ENCODE results near the gene CBX5. TPM values are rescaled to one million over a fixed set of nuclear protein-coding genes. Genes with fewer than 3 reads are reported as not detected.

The CBX5 gene
- total and polyA plus RNA-seq, 2 of the 8 experiments (the other 6 are each of a cell fraction or from before 2014, with no cell fraction given): 62.4 to 231 TPM

DNA sequence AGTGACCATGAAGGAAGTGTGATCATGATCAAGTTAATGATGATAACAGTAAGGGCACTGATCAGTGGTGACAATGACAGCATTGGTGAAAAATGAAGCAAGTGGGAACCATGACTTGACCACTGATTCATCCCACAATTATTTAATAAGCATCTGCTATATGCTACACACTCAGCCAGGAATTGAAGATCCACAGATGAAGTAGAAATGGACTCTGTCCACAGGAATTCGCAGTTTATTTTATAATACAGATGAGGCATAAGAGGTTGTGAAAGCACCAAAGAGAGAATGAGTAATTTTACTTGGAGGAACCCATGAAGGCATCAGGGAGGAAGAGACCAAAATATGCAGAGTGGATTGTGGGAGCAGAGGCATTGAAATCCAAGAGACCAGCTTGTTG, 57.3 kb downstream of the CBX5 start:
- POLR2A ChIA-PET (ENCODE audit: partially characterized antibody): interaction anchor here (0.8 to 6.6 kb wide), 5 partner anchors 10 to 64 kb away, joined by 3 to 52 read pairs (median 16); partner anchors contain the start of genes CBX5 and HNRNPA1
- Histone ChIP-seq H3K23ac (ENCODE audit: insufficient read length) (no peak overlapping the region), H4K20me1 (replicated peaks in 1 of 2; ENCODE audit: control insufficient read depth in 1 of 2, insufficient read depth in 2 of 2, low read length in 2 of 2) (no peaks in the 10 kb centered on the region), H2BK20ac (ENCODE audit: low read length) (no peak overlapping the region), H2BK5ac (ENCODE audit: low read depth, low read length) (no peak overlapping the region), H3K36me3 (ENCODE audit: control insufficient read depth in 2 of 4, insufficient read depth in 4 of 4, low read length in 3 of 4) (no peaks in the 10 kb centered on the region), H3K27ac (ENCODE audit: low read depth, low read length) (no peak overlapping the region), H2BK120ac (replicated peaks; ENCODE audit: low read depth, low read length) (no peak overlapping the region), H3K23me2 (ENCODE audit: low read depth, low read length) (peaks cover 5% of the 10 kb centered on the region; the same call in 1 of the 2 replicates), H3K56ac (replicated peaks; ENCODE audit: insufficient read length, low read depth, low read length) (no peak overlapping the region), H3K4me3 (ENCODE audit: extremely low read depth in 1 of 4, insufficient read depth in 2 of 4, low read depth in 3 of 4, low read length in 4 of 4) (no peak overlapping the region), H2BK12ac (ENCODE audit: low read depth, low read length) (no peak overlapping the region), H3K9ac (replicated peaks in 1 of 4; ENCODE audit: extremely low read depth in 1 of 4, low read depth in 3 of 4, low read length in 3 of 4) (no peak overlapping the region), H3K4me2 (ENCODE audit: insufficient read depth in 1 of 2, low read depth in 2 of 2, low read length in 2 of 2) (no peak overlapping the region), H3K79me2 (ENCODE audit: control insufficient read depth in 1 of 2, insufficient read depth in 2 of 2, low read length in 2 of 2) (no peaks in the 10 kb centered on the region), H2AFZ (ENCODE audit: low read length) (no peak overlapping the region), H3K79me1 (ENCODE audit: low read depth, low read length) (no peaks in the 10 kb centered on the region), H3K27me3 (replicated peaks in 1 of 4; ENCODE audit: control insufficient read depth in 3 of 4, extremely low read depth in 1 of 4, insufficient read depth in 3 of 4, low read length in 3 of 4) (peaks cover 1 to 16% (median 13%) of the 10 kb centered on the region in 4 experiments; a peak in 6 of 7 replicates), H3K9me3 (ENCODE audit: insufficient read depth in 2 of 2, low read depth in 1 of 2, low read length in 1 of 2) (no peaks in the 10 kb centered on the region), H3K14ac (ENCODE audit: insufficient read length) (no peak overlapping the region), H3K4ac (replicated peaks; ENCODE audit: insufficient read length, low read depth, low read length) (no peak overlapping the region), H3K18ac (ENCODE audit: extremely low read depth, low read length) (no peak overlapping the region), H2AK5ac (ENCODE audit: low read depth, low read length) (no peak overlapping the region), H4K5ac (ENCODE audit: insufficient read length, low read depth, low read length) (no peak overlapping the region), H3K4me1 (replicated peaks in 1 of 4; ENCODE audit: control insufficient read depth in 3 of 4, insufficient read depth in 4 of 4, low read length in 3 of 4) (peaks cover 0 to 7% (median 6%) of the 10 kb centered on the region in 4 experiments; a peak in 6 of 7 replicates), H2BK15ac (ENCODE audit: low read length) (peak overlapping the region; percentile 55; the same call in 1 of the 2 replicates), H4K8ac (ENCODE audit: extremely low read depth, insufficient read depth, low read length) (no peak overlapping the region), H4K91ac (replicated peaks; ENCODE audit: insufficient read length, low read length) (no peak overlapping the region)
- WGBS, 2 experiments (ENCODE audit: extremely low coverage in 1 of 2, insufficient coverage in 1 of 2, insufficient read length in 1 of 2, insufficient replicate concordance in 2 of 2, low coverage in 1 of 2, low lambda C conversion rate in 2 of 2, missing lambda C conversion rate in 1 of 2): 85% methylated on average over 1 of the region's 1 CpG; no CpG with 5 or more reads in 1 of the 2 experiments
- FAIRE-seq (no peak), DNase-seq (ENCODE audit: low read depth in 1 of 2, low spot score in 2 of 2) (no peak)
- CTCF ChIA-PET (ENCODE audit: partially characterized antibody): interaction anchor here (0.6 to 4.3 kb wide), 12 partner anchors 10 to 158 kb away, joined by 3 to 20 read pairs (median 4); partner anchors contain the start of gene COPZ1
- TF ChIP-seq ZNF274 (IDR thresholded peaks at IDR 0.05; ENCODE audit: borderline replicate concordance, extremely low read depth, low read length): no peak
- no peak for TF ChIP-seq SUZ12 (IDR thresholded peaks at IDR 0.05; ENCODE audit: low read length)
- TF ChIP-seq KDM5A (IDR thresholded peaks at IDR 0.05; ENCODE audit: low read length): no peak
- TF ChIP-seq ASH2L (IDR thresholded peaks at IDR 0.05; ENCODE audit: low read length): no peak
- no peak for TF ChIP-seq BCL11A (IDR thresholded peaks at IDR 0.05; ENCODE audit: low read depth in 2 of 2, low read length in 2 of 2)
- no peak for TF ChIP-seq TEAD4 (IDR thresholded peaks at IDR 0.05; ENCODE audit: low read depth, low read length)
- no peak for TF ChIP-seq EP300 (IDR thresholded peaks at IDR 0.05; ENCODE audit: borderline replicate concordance in 1 of 2, low read depth in 2 of 2, low read length in 2 of 2)
